ENCODE results near the gene HHIPL1.

The HHIPL1 gene

GRCh38 chr14:99708449-99708848 is 63.5 kb downstream of the HHIPL1 start:
- TF ChIP-seq EZH2phosphoT487 (IDR thresholded peaks at IDR 0.05; ENCODE audit: borderline replicate concordance) (no peak), CTCF (conservative IDR thresholded peaks at IDR 0.05; ENCODE audit: low read length) (no peak)
- no peak overlapping the region for H3K4me3 ChIP-seq (ENCODE audit: low read length, poor library complexity, severe bottlenecking)
- H3F3A ChIP-seq (ENCODE audit: low read depth), result no peaks in the 10 kb centered on the region
- H3K9me2 ChIP-seq (replicated peaks; ENCODE audit: low read depth, low read length), result no peaks in the 10 kb centered on the region
- H4K20me1 ChIP-seq (ENCODE audit: insufficient read depth, low read length, poor library complexity, severe bottlenecking), result no peaks in the 10 kb centered on the region
- H3K9me3 ChIP-seq (ENCODE audit: insufficient read depth, low read depth, low read length), result peaks cover 4% of the 10 kb centered on the region; the same call in 1 of the 2 replicates
- H3K27me3 ChIP-seq (ENCODE audit: insufficient read depth, low read length, poor library complexity, severe bottlenecking), result no peaks in the 10 kb centered on the region
- no peak overlapping the region for H3K4me2 ChIP-seq (ENCODE audit: low read depth, low read length, poor library complexity, severe bottlenecking)
- no peak overlapping the region for H3K9ac ChIP-seq (ENCODE audit: low read depth, low read length, poor library complexity, severe bottlenecking)
- H3K4me1 ChIP-seq (ENCODE audit: insufficient read depth, low read length, poor library complexity, severe bottlenecking), result no peaks in the 10 kb centered on the region
- H3K79me2 ChIP-seq (ENCODE audit: insufficient read depth, low read length), result no peaks in the 10 kb centered on the region
- no peak overlapping the region for H2AFZ ChIP-seq (ENCODE audit: low read length)
- no peaks in the 10 kb centered on the region for H3K36me3 ChIP-seq (ENCODE audit: insufficient read depth, low read length)

- H3K9ac ChIP-seq (ENCODE audit: low read depth, low read length, poor library complexity, severe bottlenecking), result no peak overlapping the region
- no peaks in the 10 kb centered on the region for H3K27me3 ChIP-seq (ENCODE audit: insufficient read depth, low read length, poor library complexity, severe bottlenecking)
- H4K20me1 ChIP-seq (ENCODE audit: insufficient read depth, low read length, poor library complexity, severe bottlenecking), result no peaks in the 10 kb centered on the region
- H3K36me3 ChIP-seq (ENCODE audit: insufficient read depth, low read length), result no peaks in the 10 kb centered on the region
- no peak overlapping the region for H3K4me2 ChIP-seq (ENCODE audit: low read depth, low read length, poor library complexity, severe bottlenecking)
- TF ChIP-seq EZH2phosphoT487 (IDR thresholded peaks at IDR 0.05; ENCODE audit: borderline replicate concordance) (no peak), CTCF (conservative IDR thresholded peaks at IDR 0.05; ENCODE audit: low read length) (no peak)
- H3F3A ChIP-seq (ENCODE audit: low read depth), result no peaks in the 10 kb centered on the region
- no peak overlapping the region for H3K4me3 ChIP-seq (ENCODE audit: low read length, poor library complexity, severe bottlenecking)
- H3K9me2 ChIP-seq (replicated peaks; ENCODE audit: low read depth, low read length), result no peaks in the 10 kb centered on the region
- no peaks in the 10 kb centered on the region for H3K4me1 ChIP-seq (ENCODE audit: insufficient read depth, low read length, poor library complexity, severe bottlenecking)
- no peaks in the 10 kb centered on the region for H3K79me2 ChIP-seq (ENCODE audit: insufficient read depth, low read length)
- no peak overlapping the region for H2AFZ ChIP-seq (ENCODE audit: low read length)
- H3K9me3 ChIP-seq (ENCODE audit: insufficient read depth, low read depth, low read length), result no peaks in the 10 kb centered on the region
Observed at GRCh38 chr14:99713972-99714371, 69.0 kb downstream of the HHIPL1 start.

GRCh38 chr14:99715266-99716000 is 70.5 kb downstream of the HHIPL1 start:
- Histone ChIP-seq H2AFZ (ENCODE audit: low read length) (no peak overlapping the region), H3K4me3 (ENCODE audit: low read length, poor library complexity, severe bottlenecking) (no peak overlapping the region), H3K4me1 (ENCODE audit: insufficient read depth, low read length, poor library complexity, severe bottlenecking) (no peaks in the 10 kb centered on the region), H3K9me3 (ENCODE audit: insufficient read depth, low read depth, low read length) (no peaks in the 10 kb centered on the region), H4K20me1 (ENCODE audit: insufficient read depth, low read length, poor library complexity, severe bottlenecking) (no peaks in the 10 kb centered on the region), H3K4me2 (ENCODE audit: low read depth, low read length, poor library complexity, severe bottlenecking) (no peak overlapping the region), H3K27me3 (ENCODE audit: insufficient read depth, low read length, poor library complexity, severe bottlenecking) (no peaks in the 10 kb centered on the region), H3K9ac (ENCODE audit: low read depth, low read length, poor library complexity, severe bottlenecking) (no peak overlapping the region), H3K79me2 (ENCODE audit: insufficient read depth, low read length) (no peaks in the 10 kb centered on the region), H3K9me2 (replicated peaks; ENCODE audit: low read depth, low read length) (no peaks in the 10 kb centered on the region), H3K36me3 (ENCODE audit: insufficient read depth, low read length) (no peaks in the 10 kb centered on the region), H3F3A (ENCODE audit: low read depth) (no peaks in the 10 kb centered on the region)
- TF ChIP-seq CTCF (conservative IDR thresholded peaks at IDR 0.05; ENCODE audit: low read length) (no peak), EZH2phosphoT487 (IDR thresholded peaks at IDR 0.05; ENCODE audit: borderline replicate concordance) (no peak)

Measured in Loucy (cell line).